SK-N-SH (cell line): ENCODE measurements around the gene NAA10. TPM values are rescaled to one million over a fixed set of nuclear protein-coding genes. Genes with fewer than 3 reads are reported as not detected.

Experiments used
- CTCF ChIA-PET: fragments of 300-600, 350-600 bp; formaldehyde crosslinking; extraction: SDS; loops from one replicate; lab custom pipeline; 2021; lab: Yijun Ruan, JAX
- POLR2A ChIA-PET: fragments of 350-600 bp; sonication (Branson Sonifier 250); formaldehyde crosslinking; extraction: SDS; loops from one replicate; lab custom pipeline; 2020; ENCODE audit warnings: antibody characterized with exemption, inconsistent platforms; lab: Yijun Ruan, JAX
- DNase-seq: peaks from one replicate; pipeline ENCODE4 v3.0.0; 2012
- H2AFZ ChIP-seq: fragments of 200-600 bp; sonication (generic); 2 replicates; pipeline ENCODE4 v1.8.1; 2016; ENCODE audit warnings: antibody characterized with exemption, mild to moderate bottlenecking, low read depth
- H3F3A ChIP-seq: fragments of 200-600 bp; sonication (generic); replicated peaks from 2 replicates; pipeline ENCODE3; 2016; ENCODE audit warnings: antibody characterized with exemption, mild to moderate bottlenecking; ENCODE audit not compliant: insufficient read depth
- H3K27ac ChIP-seq, 2 experiments: fragments of 200-500 bp in 1 of 2; fragments of 200-600 bp in 1 of 2; sonication (Bioruptor generic) in 1 of 2; sonication (generic), shearing (Covaris generic) in 1 of 2; 2 replicates each; pipeline versions ENCODE4 v1.5.1 to v1.6.1; 2014 to 2016; ENCODE audit warnings: low read depth in 2 of 2, inconsistent platforms in 1 of 2, low read length in 1 of 2, mild to moderate bottlenecking in 1 of 2, mixed read lengths in 1 of 2
- H3K27me3 ChIP-seq: fragments of 200-600 bp; sonication (generic), shearing (Covaris generic); 2 replicates; pipeline ENCODE4 v1.6.1; 2016; ENCODE audit warnings: mixed run types; ENCODE audit not compliant: insufficient read depth
- H3K36me3 ChIP-seq, 2 experiments: fragments of 200-500 bp in 1 of 2; fragments of 200-600 bp in 1 of 2; sonication (Bioruptor generic) in 1 of 2; sonication (generic) in 1 of 2; replicated peaks in 1 of 2; 2 replicates each; pipeline versions ENCODE3 to v1.5.1; 2014 to 2016; ENCODE audit warnings: low read length in 1 of 2, mild to moderate bottlenecking in 1 of 2; ENCODE audit not compliant: insufficient read depth in 2 of 2, control insufficient read depth in 1 of 2
- H3K4me1 ChIP-seq, 2 experiments: fragments of 200-500 bp in 1 of 2; fragments of 200-600 bp in 1 of 2; sonication (Bioruptor generic) in 1 of 2; sonication (generic), shearing (Covaris generic) in 1 of 2; 2 replicates each; pipeline versions ENCODE4 v1.5.1 to v1.6.1; 2014 to 2016; ENCODE audit warnings: low read depth in 1 of 2, low read length in 1 of 2, mixed run types in 1 of 2; ENCODE audit not compliant: insufficient read depth in 2 of 2, control insufficient read depth in 1 of 2
- H3K4me2 ChIP-seq: fragments of 200-600 bp; sonication (generic), shearing (Covaris generic); 2 replicates; pipeline ENCODE4 v1.6.1; 2017; ENCODE audit warnings: mixed run types
- H3K4me3 ChIP-seq, 2 experiments: fragments of 200-500 bp in 1 of 2; fragments of 200-600 bp in 1 of 2; sonication (Bioruptor generic) in 1 of 2; sonication (generic), shearing (Covaris generic) in 1 of 2; 2 replicates each; pipeline versions ENCODE4 v1.5.1 to v1.8.1; 2014 to 2016; ENCODE audit warnings: low read depth in 2 of 2, inconsistent platforms in 1 of 2, low read length in 1 of 2, mild to moderate bottlenecking in 1 of 2, mixed read lengths in 1 of 2, moderate library complexity in 1 of 2
- H3K79me2 ChIP-seq: fragments of 200-600 bp; sonication (generic); 2 replicates; pipeline ENCODE4 v1.8.1; 2017; ENCODE audit warnings: mild to moderate bottlenecking; ENCODE audit not compliant: insufficient read depth
- H3K9ac ChIP-seq: fragments of 200-600 bp; sonication (generic); 2 replicates; pipeline ENCODE4 v1.6.1; 2017; ENCODE audit warnings: mixed run types
- H3K9me2 ChIP-seq: fragments of 200-600 bp; sonication (generic); 2 replicates; pipeline ENCODE4 v1.6.1; 2017; ENCODE audit warnings: mixed run types
- H3K9me3 ChIP-seq: fragments of 200-600 bp; sonication (generic); 2 replicates; pipeline ENCODE4 v1.6.1; 2017; ENCODE audit warnings: mixed run types, mild to moderate bottlenecking, moderate library complexity
- H4K20me1 ChIP-seq: fragments of 200-600 bp; sonication (generic); 2 replicates; pipeline ENCODE4 v1.6.1; 2017; ENCODE audit warnings: mild to moderate bottlenecking, mixed run types; ENCODE audit not compliant: insufficient read depth
- ELF1 ChIP-seq: IDR thresholded peaks from 2 replicates; pipeline ENCODE4 v1.4.0; 2012
- EP300 ChIP-seq, 2 experiments: IDR thresholded peaks; 2 replicates each; pipeline versions ENCODE4 v1.4.0 to v1.6.1; 2012; ENCODE audit warnings: borderline replicate concordance in 1 of 2, low read depth in 1 of 2, low read length in 1 of 2
- GABPA ChIP-seq: IDR thresholded peaks from 2 replicates; pipeline ENCODE4 v1.4.0; 2012; ENCODE audit warnings: low read depth, mild to moderate bottlenecking
- NFIC ChIP-seq: IDR thresholded peaks from 2 replicates; pipeline ENCODE4 v1.4.0; 2012; ENCODE audit warnings: borderline replicate concordance
- NRF1 ChIP-seq: IDR thresholded peaks from 2 replicates; pipeline ENCODE4 v1.6.1; 2012; ENCODE audit warnings: low read depth, mild to moderate bottlenecking, low read length
- PBX3 ChIP-seq: IDR thresholded peaks from 2 replicates; pipeline ENCODE4; 2012
- POLR2AphosphoS5 ChIP-seq: IDR thresholded peaks from 2 replicates; pipeline ENCODE4 v1.6.1; 2012; ENCODE audit warnings: low read depth, low read length
- RAD21 ChIP-seq: IDR thresholded peaks from 2 replicates; pipeline ENCODE4 v1.6.1; 2012; ENCODE audit warnings: mild to moderate bottlenecking, low read length
- RFX5 ChIP-seq: IDR thresholded peaks from 2 replicates; pipeline ENCODE4 v1.6.1; 2012; ENCODE audit warnings: mild to moderate bottlenecking, improper control_type of control experiment, low read length
- TAF1 ChIP-seq: IDR thresholded peaks from 2 replicates; pipeline ENCODE4 v1.6.1; 2012; ENCODE audit warnings: low read depth, mild to moderate bottlenecking, low read length, moderate library complexity, borderline replicate concordance
- TCF12 ChIP-seq: IDR thresholded peaks from 2 replicates; pipeline ENCODE4 v1.4.0; 2012
- USF2 ChIP-seq: fragments of 150-350 bp; IDR thresholded peaks from 2 replicates; pipeline ENCODE4 v1.6.1; 2017; ENCODE audit warnings: antibody characterized with exemption, low read length, low read depth, borderline replicate concordance
- ZBTB33 ChIP-seq: IDR thresholded peaks from 2 replicates; pipeline ENCODE4 v1.4.0; 2012; ENCODE audit warnings: low read depth, borderline replicate concordance
- WGBS: methylation state at CpG from one replicate; pipeline ENCODE4 v1.1.6; 2017; ENCODE audit warnings: low lambda C conversion rate; 5-methylcytosine and 5-hydroxymethylcytosine counted together
- polyA plus RNA-seq, 3 experiments: library from polyadenylated mRNA; depleted of rRNA; stranded (reverse); fragments of >200 nt; gene quantifications; 2 replicates each; pipeline ENCODE4 v1.2.3, GENCODE V29; 2012
- TF ChIP-seq, protein P1 (sequence below): IDR thresholded peaks from 2 replicates; pipeline ENCODE4 v1.4.0; 2012; ENCODE audit warnings: low read depth
- TF ChIP-seq, protein P2 (sequence below): fragments of 200-600 bp; sonication (generic); IDR thresholded peaks from 2 replicates; pipeline ENCODE4 v1.6.1; 2017; ENCODE audit warnings: antibody characterized with exemption, mild to moderate bottlenecking, moderate library complexity
- TF ChIP-seq, protein P3 (sequence below): IDR thresholded peaks from 2 replicates; pipeline ENCODE4 v1.4.0; 2012; ENCODE audit warnings: low read depth, borderline replicate concordance

The NAA10 gene
- polyA plus RNA-seq, 1 of the 3 experiments (the other 2 are of a cell fraction), result 229 TPM

DNA sequence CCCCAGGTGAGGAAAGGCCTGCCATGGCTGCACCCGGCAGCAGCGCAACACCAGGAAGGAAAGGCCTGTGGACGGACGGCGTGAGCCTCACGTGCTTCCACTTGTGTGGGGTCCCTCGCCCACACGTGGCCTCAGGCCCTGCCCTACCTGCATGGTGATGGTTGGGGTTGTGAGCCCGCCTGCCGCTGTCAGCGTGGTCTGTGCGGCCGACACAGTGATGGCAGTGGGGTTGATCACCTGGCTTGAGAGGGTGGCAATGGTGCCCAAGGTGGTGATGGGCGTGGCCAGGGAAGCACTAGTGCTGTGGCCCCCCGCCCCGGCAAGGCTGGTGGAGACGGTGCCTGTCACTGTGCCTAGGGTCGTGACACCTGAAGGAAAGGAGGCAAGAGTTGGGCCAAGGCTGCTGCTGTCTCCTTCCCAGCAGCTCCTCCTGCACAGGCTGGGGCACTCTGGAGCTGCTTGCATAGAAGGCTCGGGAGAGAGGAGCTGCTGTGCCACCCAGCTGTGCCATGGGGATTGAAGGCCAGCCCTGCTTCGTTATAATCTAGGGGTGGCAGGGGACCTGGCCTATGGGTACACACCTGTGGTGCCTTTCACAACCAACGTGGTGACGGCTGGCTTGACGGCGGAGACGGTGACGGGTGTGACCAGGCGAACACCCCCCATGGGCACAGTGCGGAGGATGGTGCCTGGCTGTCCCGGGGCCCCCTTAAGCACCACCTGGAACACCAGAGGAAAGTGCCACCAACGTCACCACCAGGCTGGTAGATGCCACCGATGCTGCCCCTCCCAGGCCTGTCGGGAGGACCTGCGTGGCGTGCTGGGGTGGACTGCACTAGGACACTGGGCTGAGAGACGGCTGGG is 21.4 kb upstream of the NAA10 start:
- H4K20me1 ChIP-seq, result peaks cover 8% of the 10 kb centered on the region
- no peaks in the 10 kb centered on the region; a peak in 1 of 4 replicates for H3K4me1 ChIP-seq
- H3K79me2 ChIP-seq, result 0 out of 2 replicates have a peak, but pooled peaks cover under 1% of the 10 kb centered on the region
- H2AFZ ChIP-seq, result no peak overlapping the region
- H3F3A ChIP-seq, result no peaks in the 10 kb centered on the region
- no peak overlapping the region for H3K9ac ChIP-seq
- H3K4me2 ChIP-seq, result no peak overlapping the region
- 100% methylated on average over 7 of the region's 35 CpGs for WGBS
- H3K27me3 ChIP-seq, result no peaks in the 10 kb centered on the region
- no peak overlapping the region for H3K4me3 ChIP-seq
- ChIA-PET CTCF (no interaction called here), POLR2A (no interaction called here)
- peaks cover 13 to 98% of the 10 kb centered on the region in 2 experiments for H3K36me3 ChIP-seq
- DNase-seq, result no peak
- no peaks in the 10 kb centered on the region for H3K9me3 ChIP-seq
- H3K9me2 ChIP-seq, result no peaks in the 10 kb centered on the region
- TF ChIP-seq RAD21 (no peak), TCF12 (no peak), GABPA (no peak), TAF1 (no peak), ZBTB33 (no peak), ELF1 (no peak), POLR2AphosphoS5 (no peak), NFIC (no peak), RFX5 (no peak), EP300 (IDR thresholded peaks at IDR 0.05; ENCODE audit: borderline replicate concordance in 1 of 2, low read depth in 1 of 2, low read length in 1 of 2) (no peak)
- TF ChIP-seq, protein P1, sequence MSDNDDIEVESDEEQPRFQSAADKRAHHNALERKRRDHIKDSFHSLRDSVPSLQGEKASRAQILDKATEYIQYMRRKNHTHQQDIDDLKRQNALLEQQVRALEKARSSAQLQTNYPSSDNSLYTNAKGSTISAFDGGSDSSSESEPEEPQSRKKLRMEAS, result no peak
- H3K27ac ChIP-seq, result no peak overlapping the region

GRCh38 chrX:153955228-153955732 is 20.4 kb upstream of the NAA10 start:
- H3K9ac ChIP-seq, result no peak overlapping the region
- H3K36me3 ChIP-seq, result peaks cover 13 to 98% of the 10 kb centered on the region in 2 experiments
- POLR2A ChIA-PET, result no interaction called here
- no peaks in the 10 kb centered on the region for H3K79me2 ChIP-seq
- no peaks in the 10 kb centered on the region for H3F3A ChIP-seq
- H3K27me3 ChIP-seq, result no peaks in the 10 kb centered on the region
- no peaks in the 10 kb centered on the region for H3K9me3 ChIP-seq
- H3K4me1 ChIP-seq, result no peaks in the 10 kb centered on the region; a peak in 1 of 4 replicates
- H4K20me1 ChIP-seq, result peaks cover 5% of the 10 kb centered on the region; the same call in 1 of the 2 replicates
- H3K27ac ChIP-seq, result no peak overlapping the region
- DNase-seq, result no peak
- CTCF ChIA-PET, result no interaction called here
- no peak overlapping the region for H2AFZ ChIP-seq
- WGBS, result 98% methylated on average over 7 of the region's 12 CpGs
- no peak overlapping the region for H3K4me2 ChIP-seq
- H3K4me3 ChIP-seq, result no peak overlapping the region
- H3K9me2 ChIP-seq, result no peaks in the 10 kb centered on the region
- TF ChIP-seq USF2 (no peak), ZBTB33 (no peak), PBX3 (no peak), POLR2AphosphoS5 (no peak), NRF1 (no peak), ELF1 (no peak), RAD21 (no peak)
- TF ChIP-seq, protein P1, result no peak
- TF ChIP-seq, protein P2, sequence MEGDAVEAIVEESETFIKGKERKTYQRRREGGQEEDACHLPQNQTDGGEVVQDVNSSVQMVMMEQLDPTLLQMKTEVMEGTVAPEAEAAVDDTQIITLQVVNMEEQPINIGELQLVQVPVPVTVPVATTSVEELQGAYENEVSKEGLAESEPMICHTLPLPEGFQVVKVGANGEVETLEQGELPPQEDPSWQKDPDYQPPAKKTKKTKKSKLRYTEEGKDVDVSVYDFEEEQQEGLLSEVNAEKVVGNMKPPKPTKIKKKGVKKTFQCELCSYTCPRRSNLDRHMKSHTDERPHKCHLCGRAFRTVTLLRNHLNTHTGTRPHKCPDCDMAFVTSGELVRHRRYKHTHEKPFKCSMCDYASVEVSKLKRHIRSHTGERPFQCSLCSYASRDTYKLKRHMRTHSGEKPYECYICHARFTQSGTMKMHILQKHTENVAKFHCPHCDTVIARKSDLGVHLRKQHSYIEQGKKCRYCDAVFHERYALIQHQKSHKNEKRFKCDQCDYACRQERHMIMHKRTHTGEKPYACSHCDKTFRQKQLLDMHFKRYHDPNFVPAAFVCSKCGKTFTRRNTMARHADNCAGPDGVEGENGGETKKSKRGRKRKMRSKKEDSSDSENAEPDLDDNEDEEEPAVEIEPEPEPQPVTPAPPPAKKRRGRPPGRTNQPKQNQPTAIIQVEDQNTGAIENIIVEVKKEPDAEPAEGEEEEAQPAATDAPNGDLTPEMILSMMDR, result no peak
- TF ChIP-seq, protein P3, sequence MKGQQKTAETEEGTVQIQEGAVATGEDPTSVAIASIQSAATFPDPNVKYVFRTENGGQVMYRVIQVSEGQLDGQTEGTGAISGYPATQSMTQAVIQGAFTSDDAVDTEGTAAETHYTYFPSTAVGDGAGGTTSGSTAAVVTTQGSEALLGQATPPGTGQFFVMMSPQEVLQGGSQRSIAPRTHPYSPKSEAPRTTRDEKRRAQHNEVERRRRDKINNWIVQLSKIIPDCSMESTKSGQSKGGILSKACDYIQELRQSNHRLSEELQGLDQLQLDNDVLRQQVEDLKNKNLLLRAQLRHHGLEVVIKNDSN, result no peak
